ENCODE results near the gene DIP2B.

The DIP2B gene

GRCh38 chr12:50728417-50728816, 223.6 kb downstream of the DIP2B start:
- no peaks in the 10 kb centered on the region for H3K36me3 ChIP-seq (ENCODE audit: insufficient read depth)

GRCh38 chr12:50728841-50729240, 224.1 kb downstream of the DIP2B start:
- Histone ChIP-seq H3K4me2 (no peak overlapping the region), H3K27me3 (ENCODE audit: insufficient read depth, low read depth) (no peaks in the 10 kb centered on the region), H3K27ac (no peak overlapping the region), H3K4me1 (ENCODE audit: low read depth, poor library complexity, severe bottlenecking) (peaks cover under 1% of the 10 kb centered on the region), H3K9ac (no peak overlapping the region), H3K79me2 (ENCODE audit: insufficient read depth, low read depth) (no peaks in the 10 kb centered on the region), H3K36me3 (ENCODE audit: insufficient read depth) (no peaks in the 10 kb centered on the region), H3K4me3 (IDR thresholded peaks at IDR 0.05; ENCODE audit: insufficient read depth, low read depth, low read length) (no peak overlapping the region), H4K20me1 (ENCODE audit: insufficient read depth) (no peaks in the 10 kb centered on the region), H2AFZ (ENCODE audit: low read depth) (no peak overlapping the region)
- no peak for TF ChIP-seq CTCF (conservative IDR thresholded peaks at IDR 0.05; ENCODE audit: low read depth, low read length)

More at GRCh38 chr12:50728417-50728816, 223.6 kb downstream of the DIP2B start:
- Histone ChIP-seq H4K20me1 (ENCODE audit: insufficient read depth) (no peaks in the 10 kb centered on the region), H2AFZ (ENCODE audit: low read depth) (no peak overlapping the region), H3K79me2 (ENCODE audit: insufficient read depth, low read depth) (no peaks in the 10 kb centered on the region), H3K27ac (no peak overlapping the region), H3K27me3 (ENCODE audit: insufficient read depth, low read depth) (no peaks in the 10 kb centered on the region), H3K4me1 (ENCODE audit: low read depth, poor library complexity, severe bottlenecking) (peaks cover 3% of the 10 kb centered on the region), H3K4me3 (IDR thresholded peaks at IDR 0.05; ENCODE audit: insufficient read depth, low read depth, low read length) (no peak overlapping the region), H3K9ac (no peak overlapping the region), H3K4me2 (no peak overlapping the region)
- TF ChIP-seq CTCF (conservative IDR thresholded peaks at IDR 0.05; ENCODE audit: low read depth, low read length), result no peak

GRCh38 chr12:50732591-50732990, 227.8 kb downstream of the DIP2B start:
- no peak for TF ChIP-seq CTCF (conservative IDR thresholded peaks at IDR 0.05; ENCODE audit: low read depth, low read length)
- Histone ChIP-seq H3K4me2 (no peak overlapping the region), H3K9ac (no peak overlapping the region), H3K27me3 (ENCODE audit: insufficient read depth, low read depth) (no peaks in the 10 kb centered on the region), H2AFZ (ENCODE audit: low read depth) (no peak overlapping the region), H3K4me1 (ENCODE audit: low read depth, poor library complexity, severe bottlenecking) (no peaks in the 10 kb centered on the region), H3K4me3 (IDR thresholded peaks at IDR 0.05; ENCODE audit: insufficient read depth, low read depth, low read length) (no peak overlapping the region), H4K20me1 (ENCODE audit: insufficient read depth) (no peaks in the 10 kb centered on the region), H3K36me3 (ENCODE audit: insufficient read depth) (peaks cover 3% of the 10 kb centered on the region; the same call in 1 of the 2 replicates), H3K79me2 (ENCODE audit: insufficient read depth, low read depth) (no peaks in the 10 kb centered on the region), H3K27ac (no peak overlapping the region)

GRCh38 chr12:50733706-50734105, 228.9 kb downstream of the DIP2B start:
- Histone ChIP-seq H3K27me3 (ENCODE audit: insufficient read depth, low read depth) (no peaks in the 10 kb centered on the region), H3K4me2 (no peak overlapping the region), H3K9ac (no peak overlapping the region), H3K79me2 (ENCODE audit: insufficient read depth, low read depth) (no peaks in the 10 kb centered on the region), H3K27ac (no peak overlapping the region), H4K20me1 (ENCODE audit: insufficient read depth) (no peaks in the 10 kb centered on the region), H3K4me3 (IDR thresholded peaks at IDR 0.05; ENCODE audit: insufficient read depth, low read depth, low read length) (no peak overlapping the region), H2AFZ (ENCODE audit: low read depth) (no peak overlapping the region), H3K4me1 (ENCODE audit: low read depth, poor library complexity, severe bottlenecking) (no peaks in the 10 kb centered on the region), H3K36me3 (ENCODE audit: insufficient read depth) (peaks cover 3% of the 10 kb centered on the region)
- no peak for TF ChIP-seq CTCF (conservative IDR thresholded peaks at IDR 0.05; ENCODE audit: low read depth, low read length)

Measured in KMS-11 (cell line).